Measurements from ENCODE around the gene TUSC7.

The TUSC7 gene

GRCh38 chr3:116709479-116709878 is at the start of gene TUSC7:
TSS of gene TUSC7 (plus strand) at chr3:116709779.
- no peak for DNase-seq

- no peak for DNase-seq
Measured at GRCh38 chr3:116661196-116661595, 48.4 kb upstream of the TUSC7 start.

- no peak for DNase-seq
Measured at GRCh38 chr3:116663161-116664110, 46.1 kb upstream of the TUSC7 start.

GRCh38 chr3:116667324-116667723 is 42.3 kb upstream of the TUSC7 start:
- no peak for DNase-seq

- DNase-seq = no peak
Measured at GRCh38 chr3:116667791-116668190, 41.8 kb upstream of the TUSC7 start.

GRCh38 chr3:116669576-116669975 is 40.0 kb upstream of the TUSC7 start:
- DNase-seq = no peak

- DNase-seq = no peak
Measured at GRCh38 chr3:116671151-116671550, 38.4 kb upstream of the TUSC7 start.

GRCh38 chr3:116678853-116679252 is 30.7 kb upstream of the TUSC7 start:
- no peak for DNase-seq

- no peak for DNase-seq
Measured at GRCh38 chr3:116691041-116691440, 18.5 kb upstream of the TUSC7 start.

GRCh38 chr3:116701070-116701469 is 8.5 kb upstream of the TUSC7 start:
- DNase-seq = no peak

GRCh38 chr3:116702334-116702733 is 7.2 kb upstream of the TUSC7 start:
- DNase-seq = no peak

GRCh38 chr3:116707531-116707930 is 2.0 kb upstream of the TUSC7 start:
- DNase-seq = no peak

- DNase-seq = no peak
Measured at GRCh38 chr3:116716490-116716889, 6.9 kb downstream of the TUSC7 start.

- DNase-seq = no peak
Measured at GRCh38 chr3:116717566-116717965, 8.0 kb downstream of the TUSC7 start.

- DNase-seq = no peak
Measured at GRCh38 chr3:116728454-116728853, 18.9 kb downstream of the TUSC7 start.

GRCh38 chr3:116734243-116734642 is 24.7 kb downstream of the TUSC7 start:
- no peak for DNase-seq

GRCh38 chr3:116739678-116740077 is 30.1 kb downstream of the TUSC7 start:
- DNase-seq = no peak

- DNase-seq = no peak
Measured at GRCh38 chr3:116740293-116740692, 30.7 kb downstream of the TUSC7 start.

GRCh38 chr3:116741467-116741866 is 31.9 kb downstream of the TUSC7 start:
- no peak for DNase-seq

GRCh38 chr3:116743062-116743461 is 33.5 kb downstream of the TUSC7 start:
- DNase-seq = no peak

GRCh38 chr3:116749388-116749787 is 39.8 kb downstream of the TUSC7 start:
- DNase-seq = no peak

GRCh38 chr3:116757315-116757714 is 47.7 kb downstream of the TUSC7 start:
- DNase-seq = no peak

GRCh38 chr3:116759316-116759715 is 49.7 kb downstream of the TUSC7 start:
- DNase-seq = no peak

Data from stimulated activated CD8-positive, alpha-beta memory T cell treated with anti-CD3 and anti-CD28 coated beads, Interleukin-4, amount 100 ng/mL, for 48 hours (primary cell).